HCT116 (cell line): ENCODE results near the gene CMIP. TPM values are rescaled to one million over a fixed set of nuclear protein-coding genes. Genes with fewer than 3 reads are reported as not detected.

Experiments used
- ATAC-seq: fragments of 200-7000 bp; cut with Tn5 transposase; 2 replicates; pipeline ENCODE4 v1.9.1; 2020; ENCODE audit warnings: mild to moderate bottlenecking, moderate library complexity
- BruUV-seq: library from RNA; stranded (reverse); fragments of 400-500 nt; replicated peaks from 2 replicates; lab custom pipeline; 2021; lab: Mats Ljungman, UMichigan
- CTCF ChIA-PET: fragments of 300-600 bp; sonication (Branson Sonifier 250); formaldehyde crosslinking; loops from one replicate; lab custom pipeline; 2021; ENCODE audit warnings: antibody characterized with exemption; lab: Charles Lee
- POLR2A ChIA-PET: fragments of 300-600, 350-600 bp; sonication (Branson Sonifier 250); formaldehyde crosslinking; loops from one replicate; lab custom pipeline; 2021; ENCODE audit warnings: antibody characterized with exemption; lab: Charles Lee
- RAD21 ChIA-PET, 2 experiments: fragments of 300-600 bp; sonication (Branson Sonifier 250); formaldehyde crosslinking; loops; one replicate each; lab custom pipeline; 2023; ENCODE audit warnings: low total read pairs in 2 of 2; ENCODE audit not compliant: uncharacterized antibody in 2 of 2, unreplicated experiment in 2 of 2, low non-redundant PET in 1 of 2; lab: Charles Lee
- DNase-seq: peaks from one replicate; pipeline ENCODE4 v3.0.0-alpha.2; 2010; ENCODE audit warnings: low read depth, low spot score
- H2AFZ ChIP-seq: fragments of 200-600 bp; shearing (Covaris generic), sonication (generic); 2 replicates; pipeline ENCODE4 v1.6.1; 2017; ENCODE audit warnings: low read depth, mixed run types, mixed read lengths, antibody characterized with exemption, low read length; ENCODE audit not compliant: poor library complexity, severe bottlenecking
- H3K27ac ChIP-seq: 2 replicates; pipeline ENCODE4 v1.5.1; 2012; ENCODE audit warnings: low read depth, low read length
- H3K27me3 ChIP-seq: fragments of 200-600 bp; sonication (generic); 2 replicates; pipeline ENCODE4 v1.6.1; 2016; ENCODE audit warnings: mixed run types, low read length, mixed read lengths; ENCODE audit not compliant: insufficient read depth
- H3K36me3 ChIP-seq, 2 experiments: fragments of 200-500 bp in 1 of 2; fragments of 200-600 bp in 1 of 2; sonication (Bioruptor generic) in 1 of 2; sonication (generic) in 1 of 2; 2 replicates each; pipeline versions ENCODE4 v1.5.1 to v1.6.1; 2014 to 2016; ENCODE audit warnings: low read length in 2 of 2, inconsistent platforms in 1 of 2, mixed read lengths in 1 of 2, mixed run types in 1 of 2; ENCODE audit not compliant: insufficient read depth in 2 of 2, control insufficient read depth in 1 of 2
- H3K4me1 ChIP-seq, 2 experiments: fragments of 200-600 bp in 1 of 2; sonication (generic) in 1 of 2; 2 replicates each; pipeline versions ENCODE4 v1.5.1 to v1.6.1; 2012 to 2017; ENCODE audit warnings: low read length in 2 of 2, inconsistent platforms in 1 of 2, mild to moderate bottlenecking in 1 of 2, mixed read lengths in 1 of 2, mixed run types in 1 of 2, moderate library complexity in 1 of 2; ENCODE audit not compliant: insufficient read depth in 2 of 2, control insufficient read depth in 1 of 2
- H3K4me2 ChIP-seq: fragments of 200-600 bp; sonication (generic); 2 replicates; pipeline ENCODE4 v1.6.1; 2017; ENCODE audit warnings: mixed run types, low read length, mixed read lengths
- H3K4me3 ChIP-seq, 2 experiments: fragments of 200-600 bp in 1 of 2; sonication (generic) in 1 of 2; replicated peaks in 1 of 2; 2 replicates each; pipeline ENCODE4 v1.5.1; 2011 to 2016; ENCODE audit warnings: low read length in 2 of 2, control low read depth in 1 of 2, low read depth in 1 of 2, mild to moderate bottlenecking in 1 of 2, mixed read lengths in 1 of 2, mixed run types in 1 of 2
- H3K79me2 ChIP-seq: fragments of 200-600 bp; sonication (generic); 2 replicates; pipeline ENCODE4 v1.6.1; 2017; ENCODE audit warnings: mild to moderate bottlenecking, mixed run types, low read length, moderate library complexity, mixed read lengths; ENCODE audit not compliant: insufficient read depth
- H3K9ac ChIP-seq: fragments of 200-600 bp; sonication (generic); 2 replicates; pipeline ENCODE4 v1.6.1; 2016; ENCODE audit warnings: low read length, mixed read lengths
- H3K9me2 ChIP-seq: fragments of 200-600 bp; sonication (generic), shearing (Covaris generic); 2 replicates; pipeline ENCODE4 v1.6.1; 2017; ENCODE audit warnings: mixed run types, mild to moderate bottlenecking, moderate library complexity; ENCODE audit not compliant: insufficient read depth
- H3K9me3 ChIP-seq, 2 experiments: fragments of 200-500 bp in 1 of 2; fragments of 200-600 bp in 1 of 2; sonication (Bioruptor generic) in 1 of 2; sonication (generic) in 1 of 2; 2 replicates each; pipeline ENCODE4 v1.6.1; 2014 to 2017; ENCODE audit warnings: low read length in 2 of 2, mixed read lengths in 2 of 2, inconsistent platforms in 1 of 2, low read depth in 1 of 2, mild to moderate bottlenecking in 1 of 2, mixed run types in 1 of 2, moderate library complexity in 1 of 2; ENCODE audit not compliant: control insufficient read depth in 1 of 2, insufficient read depth in 1 of 2
- H4K20me1 ChIP-seq: fragments of 200-600 bp; sonication (generic), shearing (Covaris generic); 2 replicates; pipeline ENCODE4 v1.6.1; 2017; ENCODE audit warnings: mixed run types, mild to moderate bottlenecking, moderate library complexity; ENCODE audit not compliant: insufficient read depth
- ATF3 ChIP-seq: IDR thresholded peaks from 2 replicates; pipeline ENCODE4 v1.6.1; 2012
- CBX3 ChIP-seq: IDR thresholded peaks from 2 replicates; pipeline ENCODE4 v1.6.1; 2012; ENCODE audit warnings: low read depth
- CEBPB ChIP-seq: IDR thresholded peaks from 2 replicates; pipeline ENCODE4 v1.6.1; 2012; ENCODE audit warnings: low read depth
- CTCF ChIP-seq, 3 experiments: fragments of 200-600 bp in 1 of 3; sonication (generic) in 1 of 3; IDR thresholded peaks in 2 of 3; conservative IDR thresholded peaks in 1 of 3; 2 replicates each; pipeline ENCODE4 v1.5.1; 2012 to 2017; ENCODE audit warnings: low read depth in 2 of 3, low read length in 2 of 3, antibody characterized with exemption in 1 of 3, borderline replicate concordance in 1 of 3, control low read depth in 1 of 3, mild to moderate bottlenecking in 1 of 3, mixed read lengths in 1 of 3, mixed run types in 1 of 3, moderate library complexity in 1 of 3; ENCODE audit not compliant: insufficient read depth in 1 of 3
- EGR1 ChIP-seq: IDR thresholded peaks from 2 replicates; pipeline ENCODE4 v1.6.1; 2012; ENCODE audit warnings: low read depth
- ELF1 ChIP-seq: IDR thresholded peaks from 2 replicates; pipeline ENCODE4 v1.6.1; 2012; ENCODE audit warnings: low read depth, borderline replicate concordance
- EZH2 ChIP-seq: fragments of 200-600 bp; sonication (generic); IDR thresholded peaks from 2 replicates; pipeline ENCODE4 v1.6.1; 2017; ENCODE audit warnings: antibody characterized with exemption, mixed run types
- EZH2phosphoT487 ChIP-seq: fragments of 200-600 bp; IDR thresholded peaks from 2 replicates; pipeline ENCODE4 v1.6.1; 2018; ENCODE audit warnings: antibody characterized with exemption, borderline replicate concordance
- FOSL1 ChIP-seq: IDR thresholded peaks from 2 replicates; pipeline ENCODE4 v1.6.1; 2012; ENCODE audit warnings: low read depth
- JUND ChIP-seq: IDR thresholded peaks from 2 replicates; pipeline ENCODE4 v1.6.1; 2012
- POLR2A ChIP-seq: IDR thresholded peaks from 2 replicates; pipeline ENCODE4 v1.7.0; 2011; ENCODE audit warnings: borderline replicate concordance; ENCODE audit not compliant: insufficient read depth, insufficient read length; ENCODE audit errors: extremely low read depth
- POLR2AphosphoS5 ChIP-seq: IDR thresholded peaks from 2 replicates; pipeline ENCODE4 v1.6.1; 2011; ENCODE audit warnings: mild to moderate bottlenecking, low read depth, low read length, moderate library complexity
- RAD21 ChIP-seq: IDR thresholded peaks from 2 replicates; pipeline ENCODE4 v1.6.1; 2012; ENCODE audit warnings: low read depth, mild to moderate bottlenecking
- REST ChIP-seq: IDR thresholded peaks from 2 replicates; pipeline ENCODE4 v1.6.1; 2012; ENCODE audit warnings: low read depth
- SIN3A ChIP-seq: IDR thresholded peaks from 2 replicates; pipeline ENCODE4 v1.6.1; 2012; ENCODE audit warnings: low read depth
- SP1 ChIP-seq: IDR thresholded peaks from 2 replicates; pipeline ENCODE4 v1.6.1; 2012; ENCODE audit warnings: low read depth
- YY1 ChIP-seq: IDR thresholded peaks from 2 replicates; pipeline ENCODE4 v1.6.1; 2011; ENCODE audit warnings: low read length, low read depth, moderate library complexity, mild to moderate bottlenecking; ENCODE audit not compliant: insufficient replicate concordance; ENCODE audit errors: extremely low read depth
- ZBTB33 ChIP-seq: IDR thresholded peaks from 2 replicates; pipeline ENCODE4 v1.6.1; 2011; ENCODE audit warnings: mild to moderate bottlenecking, low read length, moderate library complexity; ENCODE audit not compliant: insufficient replicate concordance; ENCODE audit errors: extremely low read depth
- ZNF274 ChIP-seq: fragments of 200-500 bp; sonication (Bioruptor generic); IDR thresholded peaks from 2 replicates; pipeline ENCODE4 v1.6.1; 2014; ENCODE audit warnings: mild to moderate bottlenecking, low read depth, low read length, inconsistent platforms
- intact Hi-C: fragments of 100-400 bp; cut with micrococcal nuclease; formaldehyde crosslinking; loops from 2 replicates; pipeline ENCODE4 v1.10.0; 2022
- total RNA-seq: library from RNA; stranded (reverse); gene quantifications from one replicate; pipeline ENCODE4 v1.2.1, GENCODE V29; 2021; ENCODE audit not compliant: unreplicated experiment

The CMIP gene
- total RNA-seq, 1 experiment from 2014 or later, result 64.6 TPM

GRCh38 chr16:81697616-81698309 is 253.2 kb downstream of the CMIP start:
- ChIA-PET POLR2A (no interaction called here), CTCF (interaction anchor here (0.6 to 1.9 kb wide), 23 partner anchors 12 to 555 kb away, joined by 3 to 28 read pairs (median 4); no protein-coding TSS in a partner anchor), RAD21 (interaction anchor here in 1 of 2 experiments (0.8 kb wide), 1 partner anchor 75 kb away, joined by 3 read pairs; no protein-coding TSS in a partner anchor)
- no peaks in the 10 kb centered on the region for H3K79me2 ChIP-seq
- H3K4me2 ChIP-seq, result no peak overlapping the region
- no peak overlapping the region for H3K27ac ChIP-seq
- H3K9ac ChIP-seq, result no peak overlapping the region
- peaks cover 16% of the 10 kb centered on the region in 2 experiments; a peak in 3 of 4 replicates for H3K36me3 ChIP-seq
- no peaks in the 10 kb centered on the region for H3K27me3 ChIP-seq
- no TSS peak for BruUV-seq
- no peak for DNase-seq
- H3K9me3 ChIP-seq, result no peaks in the 10 kb centered on the region
- H3K9me2 ChIP-seq, result no peaks in the 10 kb centered on the region
- peaks cover 0 to 26% of the 10 kb centered on the region in 2 experiments; a peak in 2 of 4 replicates for H3K4me1 ChIP-seq
- H4K20me1 ChIP-seq, result no peaks in the 10 kb centered on the region
- intact Hi-C loops, result loop anchor here (1.0 kb wide), 3 partner anchors 74 to 331 kb away; no protein-coding TSS in a partner anchor
- H2AFZ ChIP-seq, result no peak overlapping the region
- no peak overlapping the region for H3K4me3 ChIP-seq
- 0 out of 2 replicates have a peak, but pooled peaks have one; percentile 1 for ATAC-seq
- TF ChIP-seq EZH2, result no peak
- TF ChIP-seq CTCF (IDR thresholded peaks at IDR 0.05 in 2 of 3, conservative IDR thresholded peaks at IDR 0.05 in 1 of 3; ENCODE audit: borderline replicate concordance in 1 of 3, insufficient read depth in 1 of 3, low read depth in 2 of 3, low read length in 2 of 3), result no peak
- no peak for TF ChIP-seq JUND
- TF ChIP-seq SP1, result no peak
- TF ChIP-seq POLR2AphosphoS5, result no peak
- no peak for TF ChIP-seq SIN3A
- TF ChIP-seq ZBTB33, result no peak
- TF ChIP-seq POLR2A, result no peak
- no peak for TF ChIP-seq CBX3
- no peak for TF ChIP-seq RAD21
- no peak for TF ChIP-seq YY1
- TF ChIP-seq ELF1, result no peak
- no peak for TF ChIP-seq ZNF274
- no peak for TF ChIP-seq EGR1
- no peak for TF ChIP-seq CEBPB
- TF ChIP-seq ATF3, result no peak
- TF ChIP-seq EZH2phosphoT487, result no peak
- no peak for TF ChIP-seq REST
- no peak for TF ChIP-seq FOSL1
